RWPE2 (cell line): ENCODE data around the gene DAO.

Experiments
- ATAC-seq: fragments of 200-7000 bp; cut with Tn5 transposase; 3 replicates; pipeline ENCODE4 v1.9.1; 2021; ENCODE audit warnings: low read depth
- DNase-seq: peaks from one replicate; pipeline ENCODE4 v3.0.0-alpha.2; 2020; ENCODE audit warnings: low spot score
- H3K27ac ChIP-seq: fragments of 450-650 bp; 2 replicates; pipeline ENCODE4 v1.5.1; 2017; ENCODE audit warnings: mild to moderate bottlenecking; ENCODE audit not compliant: poor library complexity, severe bottlenecking
- H3K27me3 ChIP-seq: fragments of 250-450 bp; sonication (Bioruptor Pico); 2 replicates; pipeline ENCODE4 v1.5.1; 2021; ENCODE audit warnings: mild to moderate bottlenecking, moderate library complexity; ENCODE audit not compliant: insufficient read depth, poor library complexity, severe bottlenecking
- H3K36me3 ChIP-seq: fragments of 250-450 bp; sonication (Bioruptor Pico); 2 replicates; pipeline ENCODE4 v1.5.1; 2020; ENCODE audit warnings: low read depth, mild to moderate bottlenecking, moderate library complexity
- H3K4me1 ChIP-seq: fragments of 250-450 bp; sonication (Bioruptor Pico); 2 replicates; pipeline ENCODE4 v1.5.1; 2021; ENCODE audit warnings: mild to moderate bottlenecking, moderate library complexity; ENCODE audit not compliant: insufficient read depth, poor library complexity, severe bottlenecking
- H3K4me3 ChIP-seq: fragments of 250-450 bp; sonication (Bioruptor Pico); 2 replicates; pipeline ENCODE4 v1.5.1; 2021; ENCODE audit warnings: mild to moderate bottlenecking, moderate library complexity; ENCODE audit not compliant: severe bottlenecking
- H3K9me3 ChIP-seq: fragments of 250-450 bp; sonication (Bioruptor Pico); 2 replicates; pipeline ENCODE4 v1.5.1; 2021; ENCODE audit warnings: mild to moderate bottlenecking, moderate library complexity; ENCODE audit not compliant: severe bottlenecking
- TF ChIP-seq, protein P1 (sequence below): fragments of 450-650 bp; IDR thresholded peaks from one replicate; pipeline ENCODE4 v1.5.1; 2017; ENCODE audit warnings: mild to moderate bottlenecking, moderate library complexity; ENCODE audit not compliant: poor library complexity, severe bottlenecking

DAO gene

DNA sequence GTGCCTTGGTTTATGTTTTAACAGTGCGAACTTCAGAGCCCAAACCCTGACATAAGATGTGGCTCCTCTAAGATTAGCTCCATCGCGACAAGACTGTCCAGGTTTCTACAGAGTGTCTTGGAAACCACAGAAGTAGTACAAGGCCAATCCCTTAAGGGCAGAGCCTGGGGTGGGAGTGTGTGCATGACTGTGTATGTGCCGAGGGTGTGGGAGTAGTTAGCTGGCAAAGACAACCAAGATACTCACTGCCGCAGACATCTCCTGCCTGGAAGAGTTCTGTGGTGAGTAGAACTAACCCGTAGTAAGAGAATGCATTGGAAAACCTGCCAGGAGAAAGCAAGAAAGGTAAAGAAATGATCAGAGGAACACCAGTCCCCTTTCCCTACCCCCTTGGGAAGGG is 54.1 kb downstream of the DAO start:
- Histone ChIP-seq H3K27me3 (no peaks in the 10 kb centered on the region), H3K4me1 (no peaks in the 10 kb centered on the region), H3K27ac (no peak overlapping the region), H3K4me3 (no peak overlapping the region), H3K36me3 (no peaks in the 10 kb centered on the region), H3K9me3 (no peaks in the 10 kb centered on the region)
- no peak for DNase-seq
- TF ChIP-seq, protein P1, sequence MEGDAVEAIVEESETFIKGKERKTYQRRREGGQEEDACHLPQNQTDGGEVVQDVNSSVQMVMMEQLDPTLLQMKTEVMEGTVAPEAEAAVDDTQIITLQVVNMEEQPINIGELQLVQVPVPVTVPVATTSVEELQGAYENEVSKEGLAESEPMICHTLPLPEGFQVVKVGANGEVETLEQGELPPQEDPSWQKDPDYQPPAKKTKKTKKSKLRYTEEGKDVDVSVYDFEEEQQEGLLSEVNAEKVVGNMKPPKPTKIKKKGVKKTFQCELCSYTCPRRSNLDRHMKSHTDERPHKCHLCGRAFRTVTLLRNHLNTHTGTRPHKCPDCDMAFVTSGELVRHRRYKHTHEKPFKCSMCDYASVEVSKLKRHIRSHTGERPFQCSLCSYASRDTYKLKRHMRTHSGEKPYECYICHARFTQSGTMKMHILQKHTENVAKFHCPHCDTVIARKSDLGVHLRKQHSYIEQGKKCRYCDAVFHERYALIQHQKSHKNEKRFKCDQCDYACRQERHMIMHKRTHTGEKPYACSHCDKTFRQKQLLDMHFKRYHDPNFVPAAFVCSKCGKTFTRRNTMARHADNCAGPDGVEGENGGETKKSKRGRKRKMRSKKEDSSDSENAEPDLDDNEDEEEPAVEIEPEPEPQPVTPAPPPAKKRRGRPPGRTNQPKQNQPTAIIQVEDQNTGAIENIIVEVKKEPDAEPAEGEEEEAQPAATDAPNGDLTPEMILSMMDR: no peak
- ATAC-seq: no peak

DNA sequence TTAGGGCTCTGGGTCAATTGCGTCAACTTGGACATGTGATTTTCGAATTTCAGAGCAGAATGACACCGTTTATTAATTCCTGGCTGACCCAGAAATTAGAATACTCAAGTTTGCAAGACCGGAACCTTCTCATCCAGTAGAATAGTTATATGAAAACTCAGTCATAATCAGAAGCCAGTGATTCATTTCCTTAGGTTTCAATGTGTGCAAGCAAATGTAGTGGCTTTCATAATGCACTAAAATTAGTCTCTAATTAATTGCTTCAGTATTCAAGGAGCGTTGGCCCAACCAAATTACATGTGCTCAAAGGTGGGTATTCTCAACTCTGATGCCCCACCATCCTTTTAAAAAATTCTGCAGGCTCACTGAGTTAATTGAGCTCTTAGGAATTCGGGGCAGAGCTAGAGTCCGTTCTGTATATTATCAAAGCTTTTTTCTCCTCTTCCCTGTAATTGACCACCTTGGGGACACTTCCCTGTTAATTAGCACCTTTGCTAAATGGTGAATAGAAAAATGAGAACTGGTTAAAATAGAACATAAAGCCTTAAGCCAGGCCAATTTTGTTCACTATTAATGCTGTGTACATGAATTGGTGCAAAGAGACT is 55.4 kb downstream of the DAO start:
- DNase-seq (no peak), ATAC-seq (no peak)
- H3K36me3 ChIP-seq: no peaks in the 10 kb centered on the region
- H3K27ac ChIP-seq: no peak overlapping the region
- no peak overlapping the region for H3K4me3 ChIP-seq
- no peaks in the 10 kb centered on the region for H3K9me3 ChIP-seq
- no peaks in the 10 kb centered on the region for H3K27me3 ChIP-seq
- TF ChIP-seq, protein P1: no peak
- no peaks in the 10 kb centered on the region for H3K4me1 ChIP-seq

DNA sequence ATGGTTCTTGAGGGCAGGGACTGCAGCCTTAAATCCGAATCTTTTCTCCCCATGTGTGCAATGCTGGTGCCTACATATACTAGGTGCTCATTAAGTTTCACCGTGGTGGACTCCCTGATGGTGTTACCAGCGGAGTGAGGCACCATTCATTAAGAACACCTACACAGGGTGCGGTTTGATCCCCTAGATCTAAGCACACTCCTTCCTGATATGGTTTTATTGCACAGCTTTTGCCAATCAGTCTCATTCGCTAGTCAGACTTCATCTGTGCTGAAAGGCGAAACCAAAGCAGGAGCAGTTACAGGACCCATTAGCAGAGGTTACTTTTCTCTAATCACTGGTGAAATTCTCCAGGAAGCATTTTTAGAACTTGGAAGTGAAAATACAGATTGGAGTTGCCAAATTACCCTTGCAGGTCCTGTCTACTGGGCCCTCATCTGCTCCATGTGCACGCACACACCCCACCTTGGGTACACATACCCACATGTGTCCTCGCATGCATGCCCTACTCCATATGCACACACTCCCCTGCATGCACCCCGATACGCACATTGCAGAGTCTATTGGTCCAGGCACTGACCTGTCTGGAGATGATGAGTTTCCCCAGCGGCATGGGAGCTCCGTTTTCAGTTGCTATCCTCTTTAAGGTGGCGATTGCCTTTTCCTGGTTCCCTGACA is 58.5 kb downstream of the DAO start:
- Histone ChIP-seq H3K36me3 (no peaks in the 10 kb centered on the region), H3K27ac (no peak overlapping the region), H3K27me3 (no peaks in the 10 kb centered on the region), H3K4me3 (no peak overlapping the region), H3K9me3 (no peaks in the 10 kb centered on the region), H3K4me1 (no peaks in the 10 kb centered on the region)
- TF ChIP-seq, protein P1: no peak
- ATAC-seq (no peak), DNase-seq (no peak)

DNA sequence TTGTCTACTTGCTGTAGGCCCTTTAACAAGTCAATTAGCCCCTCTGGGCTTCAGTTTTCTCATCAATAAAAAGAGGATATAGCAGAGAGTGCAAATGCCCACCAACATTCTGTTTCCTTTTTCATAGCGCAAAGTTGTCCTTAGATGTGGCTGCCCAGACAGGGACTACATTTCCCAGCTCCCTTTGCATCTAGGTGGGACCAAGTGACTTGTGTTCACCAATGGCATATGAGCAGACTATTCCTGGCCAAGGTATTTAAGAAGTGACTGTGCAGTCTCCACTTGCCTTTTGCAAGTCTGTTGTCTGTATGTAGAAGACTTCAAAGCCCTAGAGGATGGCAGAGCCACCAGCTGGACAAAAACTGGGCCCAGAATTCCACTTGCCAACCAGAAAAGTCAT is 59.7 kb downstream of the DAO start:
- H3K27ac ChIP-seq: no peak overlapping the region
- no peaks in the 10 kb centered on the region for H3K36me3 ChIP-seq
- TF ChIP-seq, protein P1: no peak
- ATAC-seq: peak; percentile 88
- H3K27me3 ChIP-seq: no peaks in the 10 kb centered on the region
- H3K9me3 ChIP-seq: no peaks in the 10 kb centered on the region
- H3K4me1 ChIP-seq: no peaks in the 10 kb centered on the region
- no peak overlapping the region for H3K4me3 ChIP-seq
- no peak for DNase-seq

DNA sequence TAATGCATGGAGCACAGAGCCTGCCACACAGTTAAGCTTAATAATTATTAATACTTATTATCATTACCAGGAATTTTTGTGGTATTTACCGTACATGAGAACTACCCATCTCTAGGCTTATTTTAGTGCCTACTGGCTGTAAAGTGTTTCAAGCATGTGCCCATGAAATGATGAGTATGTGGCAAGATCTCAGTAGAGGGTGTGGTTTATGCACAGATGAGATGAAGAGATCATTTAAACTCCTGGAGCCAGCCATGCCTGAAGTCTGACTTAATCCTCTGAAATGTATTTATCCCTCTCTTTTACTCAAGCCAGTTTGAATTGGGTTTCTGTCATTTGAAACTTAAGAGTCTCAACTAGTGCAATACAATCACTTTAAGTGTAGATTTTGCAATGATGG is 60.2 kb downstream of the DAO start:
- Histone ChIP-seq H3K4me3 (no peak overlapping the region), H3K36me3 (no peaks in the 10 kb centered on the region), H3K27ac (no peak overlapping the region), H3K4me1 (no peaks in the 10 kb centered on the region), H3K9me3 (no peaks in the 10 kb centered on the region), H3K27me3 (no peaks in the 10 kb centered on the region)
- ATAC-seq: no peak
- DNase-seq: no peak
- TF ChIP-seq, protein P1: no peak
